ENCODE measurements around the gene PRLH. TPM values are rescaled to one million over a fixed set of nuclear protein-coding genes. Genes with fewer than 3 reads are reported as not detected.
"Not testable (repeated sequence)": the region's sequence is repeated elsewhere in the genome, so short reads cannot be mapped to it uniquely, and the experiment has no call there.

PRLH gene
- polyA plus RNA-seq, 2 of the 4 experiments (the other 2 are of a cell fraction) = not detected

- Histone ChIP-seq H3K27ac (no peak overlapping the region), H3K9me3 (no peaks in the 10 kb centered on the region), H3K4me2 (no peak overlapping the region), H3K4me1 (no peaks in the 10 kb centered on the region), H3K4me3 (no peak overlapping the region)
- DNase-seq (ENCODE audit: low read depth in 1 of 2, low spot score in 1 of 2) (no peak), FAIRE-seq (no peak), ATAC-seq (no peak)
- ChIA-PET POLR2A (no interaction called here), CTCF (interaction anchor here (0.6 to 2.6 kb wide), 2 partner anchors 136 to 141 kb away, joined by 3 to 6 read pairs; no protein-coding TSS in a partner anchor)
- 90% methylated on average over 8 of the region's 11 CpGs for WGBS (ENCODE audit: missing lambda C conversion rate)
- TF ChIP-seq ATOH8 (CRISPR knock-in tag; IDR thresholded peaks at IDR 0.05; ENCODE audit: low read depth) (no peak), NFE2L2 (conservative IDR thresholded peaks at IDR 0.05; ENCODE audit: low read length) (no peak), TFCP2L1 (CRISPR knock-in tag; IDR thresholded peaks at IDR 0.05) (no peak), HMGXB4 (CRISPR knock-in tag; IDR thresholded peaks at IDR 0.05; ENCODE audit: borderline replicate concordance) (no peak), RFX5 (IDR thresholded peaks at IDR 0.05) (no peak), MAFK (IDR thresholded peaks at IDR 0.05; ENCODE audit: partially characterized antibody) (no peak), POLR2AphosphoS2 (conservative IDR thresholded peaks at IDR 0.05; ENCODE audit: low read length) (no peak), CHD2 (IDR thresholded peaks at IDR 0.05; ENCODE audit: low read length, partially characterized antibody) (no peak), FOSB (CRISPR knock-in tag; IDR thresholded peaks at IDR 0.05) (no peak), MAZ (IDR thresholded peaks at IDR 0.05; ENCODE audit: borderline replicate concordance, low read depth, low read length) (no peak), CBX2 (IDR thresholded peaks at IDR 0.05; ENCODE audit: borderline replicate concordance, low read depth) (no peak), POLR2A (IDR thresholded peaks at IDR 0.05; ENCODE audit: low read length) (no peak), HEYL (CRISPR knock-in tag; IDR thresholded peaks at IDR 0.05) (no peak), RARB (CRISPR knock-in tag; IDR thresholded peaks at IDR 0.05) (no peak), PHF8 (IDR thresholded peaks at IDR 0.05; ENCODE audit: borderline replicate concordance, low read depth) (no peak), ZC3H11A (IDR thresholded peaks at IDR 0.05) (no peak)
Measured at GRCh38 chr2:237604391-237604790, 38.0 kb downstream of the PRLH start.

- Histone ChIP-seq H3K9me3 (no peaks in the 10 kb centered on the region), H3K27ac (no peak overlapping the region), H3K4me1 (no peaks in the 10 kb centered on the region), H3K4me2 (no peak overlapping the region), H3K4me3 (no peak overlapping the region)
- FAIRE-seq (no peak), DNase-seq (ENCODE audit: low read depth in 1 of 2, low spot score in 1 of 2) (peak in 1 of 2 experiments; percentile 48), ATAC-seq (peak; percentile 69 to 84; a peak in 3 of 6 replicates)
- TF ChIP-seq RAD21 (conservative IDR thresholded peaks at IDR 0.05 in 1 of 2, IDR thresholded peaks at IDR 0.05 in 1 of 2) = peak; percentile 30 to 61; a peak in 3 of 5 replicates
- no peak for TF ChIP-seq RCOR1 (IDR thresholded peaks at IDR 0.05; ENCODE audit: low read depth, low read length)
- TF ChIP-seq CTCF (IDR thresholded peaks at IDR 0.05) = peak; percentile 25; the same call in 2 of the 3 replicates
- 80% methylated on average over 9 of the region's 9 CpGs for WGBS (ENCODE audit: missing lambda C conversion rate)
- ChIA-PET CTCF (interaction anchor here (2.6 kb wide), 1 partner anchor 140 kb away, joined by 6 read pairs; no protein-coding TSS in a partner anchor), POLR2A (interaction anchor here (1.0 kb wide), 1 partner anchor 12 kb away, joined by 3 read pairs; no protein-coding TSS in a partner anchor)
Measured at GRCh38 chr2:237604960-237605359, 38.6 kb downstream of the PRLH start.

GRCh38 chr2:237606522-237606921, 40.1 kb downstream of the PRLH start:
- ATAC-seq; DNase-seq (ENCODE audit: low read depth in 1 of 2, low spot score in 1 of 2); H3K4me2 ChIP-seq; H3K4me1 ChIP-seq; H3K4me3 ChIP-seq; H3K27ac ChIP-seq; FAIRE-seq; H3K9me3 ChIP-seq; POLR2A ChIA-PET: not testable (repeated sequence)
- 96% methylated on average over 4 of the region's 4 CpGs for WGBS (ENCODE audit: missing lambda C conversion rate)
- CTCF ChIA-PET = interaction anchor here (0.6 to 2.6 kb wide), 4 partner anchors 14 to 172 kb away, joined by 3 to 6 read pairs (median 5); no protein-coding TSS in a partner anchor

All from A549 (cell line).